HCT116 (cell line): ENCODE results near the gene G2E3. TPM values are rescaled to one million over a fixed set of nuclear protein-coding genes. Genes with fewer than 3 reads are reported as not detected.

ENCODE experiments used
- ATAC-seq: fragments of 200-7000 bp; cut with Tn5 transposase; 2 replicates; pipeline ENCODE4 v1.9.1; 2020; ENCODE audit warnings: mild to moderate bottlenecking, moderate library complexity
- BruUV-seq: library from RNA; stranded (reverse); fragments of 400-500 nt; replicated peaks from 2 replicates; lab custom pipeline; 2021; lab: Mats Ljungman, UMichigan
- CTCF ChIA-PET: fragments of 300-600 bp; sonication (Branson Sonifier 250); formaldehyde crosslinking; loops from one replicate; lab custom pipeline; 2021; ENCODE audit warnings: antibody characterized with exemption; lab: Charles Lee
- POLR2A ChIA-PET: fragments of 300-600, 350-600 bp; sonication (Branson Sonifier 250); formaldehyde crosslinking; loops from one replicate; lab custom pipeline; 2021; ENCODE audit warnings: antibody characterized with exemption; lab: Charles Lee
- RAD21 ChIA-PET, 2 experiments: fragments of 300-600 bp; sonication (Branson Sonifier 250); formaldehyde crosslinking; loops; one replicate each; lab custom pipeline; 2023; ENCODE audit warnings: low total read pairs in 2 of 2; ENCODE audit not compliant: uncharacterized antibody in 2 of 2, unreplicated experiment in 2 of 2, low non-redundant PET in 1 of 2; lab: Charles Lee
- DNase-seq: peaks from one replicate; pipeline ENCODE4 v3.0.0-alpha.2; 2010; ENCODE audit warnings: low read depth, low spot score
- H2AFZ ChIP-seq: fragments of 200-600 bp; shearing (Covaris generic), sonication (generic); 2 replicates; pipeline ENCODE4 v1.6.1; 2017; ENCODE audit warnings: low read depth, mixed run types, mixed read lengths, antibody characterized with exemption, low read length; ENCODE audit not compliant: poor library complexity, severe bottlenecking
- H3K27ac ChIP-seq: 2 replicates; pipeline ENCODE4 v1.5.1; 2012; ENCODE audit warnings: low read depth, low read length
- H3K27me3 ChIP-seq: fragments of 200-600 bp; sonication (generic); 2 replicates; pipeline ENCODE4 v1.6.1; 2016; ENCODE audit warnings: mixed run types, low read length, mixed read lengths; ENCODE audit not compliant: insufficient read depth
- H3K36me3 ChIP-seq, 2 experiments: fragments of 200-500 bp in 1 of 2; fragments of 200-600 bp in 1 of 2; sonication (Bioruptor generic) in 1 of 2; sonication (generic) in 1 of 2; 2 replicates each; pipeline versions ENCODE4 v1.5.1 to v1.6.1; 2014 to 2016; ENCODE audit warnings: low read length in 2 of 2, inconsistent platforms in 1 of 2, mixed read lengths in 1 of 2, mixed run types in 1 of 2; ENCODE audit not compliant: insufficient read depth in 2 of 2, control insufficient read depth in 1 of 2
- H3K4me1 ChIP-seq, 2 experiments: fragments of 200-600 bp in 1 of 2; sonication (generic) in 1 of 2; 2 replicates each; pipeline versions ENCODE4 v1.5.1 to v1.6.1; 2012 to 2017; ENCODE audit warnings: low read length in 2 of 2, inconsistent platforms in 1 of 2, mild to moderate bottlenecking in 1 of 2, mixed read lengths in 1 of 2, mixed run types in 1 of 2, moderate library complexity in 1 of 2; ENCODE audit not compliant: insufficient read depth in 2 of 2, control insufficient read depth in 1 of 2
- H3K4me2 ChIP-seq: fragments of 200-600 bp; sonication (generic); 2 replicates; pipeline ENCODE4 v1.6.1; 2017; ENCODE audit warnings: mixed run types, low read length, mixed read lengths
- H3K4me3 ChIP-seq, 2 experiments: fragments of 200-600 bp in 1 of 2; sonication (generic) in 1 of 2; replicated peaks in 1 of 2; 2 replicates each; pipeline ENCODE4 v1.5.1; 2011 to 2016; ENCODE audit warnings: low read length in 2 of 2, control low read depth in 1 of 2, low read depth in 1 of 2, mild to moderate bottlenecking in 1 of 2, mixed read lengths in 1 of 2, mixed run types in 1 of 2
- H3K79me2 ChIP-seq: fragments of 200-600 bp; sonication (generic); 2 replicates; pipeline ENCODE4 v1.6.1; 2017; ENCODE audit warnings: mild to moderate bottlenecking, mixed run types, low read length, moderate library complexity, mixed read lengths; ENCODE audit not compliant: insufficient read depth
- H3K9ac ChIP-seq: fragments of 200-600 bp; sonication (generic); 2 replicates; pipeline ENCODE4 v1.6.1; 2016; ENCODE audit warnings: low read length, mixed read lengths
- H3K9me2 ChIP-seq: fragments of 200-600 bp; sonication (generic), shearing (Covaris generic); 2 replicates; pipeline ENCODE4 v1.6.1; 2017; ENCODE audit warnings: mixed run types, mild to moderate bottlenecking, moderate library complexity; ENCODE audit not compliant: insufficient read depth
- H3K9me3 ChIP-seq, 2 experiments: fragments of 200-500 bp in 1 of 2; fragments of 200-600 bp in 1 of 2; sonication (Bioruptor generic) in 1 of 2; sonication (generic) in 1 of 2; 2 replicates each; pipeline ENCODE4 v1.6.1; 2014 to 2017; ENCODE audit warnings: low read length in 2 of 2, mixed read lengths in 2 of 2, inconsistent platforms in 1 of 2, low read depth in 1 of 2, mild to moderate bottlenecking in 1 of 2, mixed run types in 1 of 2, moderate library complexity in 1 of 2; ENCODE audit not compliant: control insufficient read depth in 1 of 2, insufficient read depth in 1 of 2
- H4K20me1 ChIP-seq: fragments of 200-600 bp; sonication (generic), shearing (Covaris generic); 2 replicates; pipeline ENCODE4 v1.6.1; 2017; ENCODE audit warnings: mixed run types, mild to moderate bottlenecking, moderate library complexity; ENCODE audit not compliant: insufficient read depth
- ELF1 ChIP-seq: IDR thresholded peaks from 2 replicates; pipeline ENCODE4 v1.6.1; 2012; ENCODE audit warnings: low read depth, borderline replicate concordance
- FOSL1 ChIP-seq: IDR thresholded peaks from 2 replicates; pipeline ENCODE4 v1.6.1; 2012; ENCODE audit warnings: low read depth
- SIN3A ChIP-seq: IDR thresholded peaks from 2 replicates; pipeline ENCODE4 v1.6.1; 2012; ENCODE audit warnings: low read depth
- SRF ChIP-seq: IDR thresholded peaks from 2 replicates; pipeline ENCODE4 v1.6.1; 2012; ENCODE audit warnings: low read depth
- YY1 ChIP-seq: IDR thresholded peaks from 2 replicates; pipeline ENCODE4 v1.6.1; 2011; ENCODE audit warnings: low read length, low read depth, moderate library complexity, mild to moderate bottlenecking; ENCODE audit not compliant: insufficient replicate concordance; ENCODE audit errors: extremely low read depth
- intact Hi-C: fragments of 100-400 bp; cut with micrococcal nuclease; formaldehyde crosslinking; loops from 2 replicates; pipeline ENCODE4 v1.10.0; 2022
- total RNA-seq: library from RNA; stranded (reverse); gene quantifications from one replicate; pipeline ENCODE4 v1.2.1, GENCODE V29; 2021; ENCODE audit not compliant: unreplicated experiment
- TF ChIP-seq, protein P1 (sequence below), 3 experiments: fragments of 200-600 bp in 1 of 3; sonication (generic) in 1 of 3; IDR thresholded peaks in 2 of 3; conservative IDR thresholded peaks in 1 of 3; 2 replicates each; pipeline ENCODE4 v1.5.1; 2012 to 2017; ENCODE audit warnings: low read depth in 2 of 3, low read length in 2 of 3, antibody characterized with exemption in 1 of 3, borderline replicate concordance in 1 of 3, control low read depth in 1 of 3, mild to moderate bottlenecking in 1 of 3, mixed read lengths in 1 of 3, mixed run types in 1 of 3, moderate library complexity in 1 of 3; ENCODE audit not compliant: insufficient read depth in 1 of 3
- TF ChIP-seq, protein P2 (sequence below): IDR thresholded peaks from 2 replicates; pipeline ENCODE4 v1.6.1; 2011; ENCODE audit warnings: mild to moderate bottlenecking, low read length, moderate library complexity; ENCODE audit not compliant: insufficient replicate concordance; ENCODE audit errors: extremely low read depth

G2E3 gene
- total RNA-seq, 1 experiment from 2014 or later: 47.0 TPM

DNA sequence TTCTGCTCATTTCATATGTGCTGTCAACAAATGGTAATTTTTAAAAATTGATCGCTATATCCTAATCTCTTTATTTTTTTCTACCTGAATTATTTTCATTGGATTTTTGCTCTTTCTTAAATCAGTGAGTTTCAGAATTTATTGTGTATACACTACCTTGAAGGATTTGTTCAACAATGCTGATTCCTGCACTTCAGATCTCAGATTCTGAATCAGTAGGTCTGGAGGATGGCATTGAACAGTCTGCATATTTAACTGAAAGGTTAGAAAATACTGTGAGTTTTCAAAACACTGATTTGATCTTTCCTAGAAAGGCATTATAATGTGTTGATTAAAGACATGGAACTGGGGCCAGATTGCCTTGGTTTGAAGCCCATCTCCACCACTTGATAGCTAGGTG lies 1.6 kb downstream of the G2E3 start:
- TF ChIP-seq FOSL1 (no peak), YY1 (no peak), SRF (no peak), SIN3A (no peak), ELF1 (no peak)
- TF ChIP-seq, protein P1, sequence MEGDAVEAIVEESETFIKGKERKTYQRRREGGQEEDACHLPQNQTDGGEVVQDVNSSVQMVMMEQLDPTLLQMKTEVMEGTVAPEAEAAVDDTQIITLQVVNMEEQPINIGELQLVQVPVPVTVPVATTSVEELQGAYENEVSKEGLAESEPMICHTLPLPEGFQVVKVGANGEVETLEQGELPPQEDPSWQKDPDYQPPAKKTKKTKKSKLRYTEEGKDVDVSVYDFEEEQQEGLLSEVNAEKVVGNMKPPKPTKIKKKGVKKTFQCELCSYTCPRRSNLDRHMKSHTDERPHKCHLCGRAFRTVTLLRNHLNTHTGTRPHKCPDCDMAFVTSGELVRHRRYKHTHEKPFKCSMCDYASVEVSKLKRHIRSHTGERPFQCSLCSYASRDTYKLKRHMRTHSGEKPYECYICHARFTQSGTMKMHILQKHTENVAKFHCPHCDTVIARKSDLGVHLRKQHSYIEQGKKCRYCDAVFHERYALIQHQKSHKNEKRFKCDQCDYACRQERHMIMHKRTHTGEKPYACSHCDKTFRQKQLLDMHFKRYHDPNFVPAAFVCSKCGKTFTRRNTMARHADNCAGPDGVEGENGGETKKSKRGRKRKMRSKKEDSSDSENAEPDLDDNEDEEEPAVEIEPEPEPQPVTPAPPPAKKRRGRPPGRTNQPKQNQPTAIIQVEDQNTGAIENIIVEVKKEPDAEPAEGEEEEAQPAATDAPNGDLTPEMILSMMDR (IDR thresholded peaks at IDR 0.05 in 2 of 3, conservative IDR thresholded peaks at IDR 0.05 in 1 of 3; ENCODE audit: borderline replicate concordance in 1 of 3, insufficient read depth in 1 of 3, low read depth in 2 of 3, low read length in 2 of 3): no peak
- TF ChIP-seq, protein P2, sequence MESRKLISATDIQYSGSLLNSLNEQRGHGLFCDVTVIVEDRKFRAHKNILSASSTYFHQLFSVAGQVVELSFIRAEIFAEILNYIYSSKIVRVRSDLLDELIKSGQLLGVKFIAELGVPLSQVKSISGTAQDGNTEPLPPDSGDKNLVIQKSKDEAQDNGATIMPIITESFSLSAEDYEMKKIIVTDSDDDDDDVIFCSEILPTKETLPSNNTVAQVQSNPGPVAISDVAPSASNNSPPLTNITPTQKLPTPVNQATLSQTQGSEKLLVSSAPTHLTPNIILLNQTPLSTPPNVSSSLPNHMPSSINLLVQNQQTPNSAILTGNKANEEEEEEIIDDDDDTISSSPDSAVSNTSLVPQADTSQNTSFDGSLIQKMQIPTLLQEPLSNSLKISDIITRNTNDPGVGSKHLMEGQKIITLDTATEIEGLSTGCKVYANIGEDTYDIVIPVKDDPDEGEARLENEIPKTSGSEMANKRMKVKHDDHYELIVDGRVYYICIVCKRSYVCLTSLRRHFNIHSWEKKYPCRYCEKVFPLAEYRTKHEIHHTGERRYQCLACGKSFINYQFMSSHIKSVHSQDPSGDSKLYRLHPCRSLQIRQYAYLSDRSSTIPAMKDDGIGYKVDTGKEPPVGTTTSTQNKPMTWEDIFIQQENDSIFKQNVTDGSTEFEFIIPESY: no peak
- Histone ChIP-seq H4K20me1 (peaks cover 9% of the 10 kb centered on the region; the same call in 1 of the 2 replicates), H3K9me2 (no peaks in the 10 kb centered on the region), H3K27ac (no peak overlapping the region), H3K79me2 (peaks cover 65% of the 10 kb centered on the region), H3K36me3 (peaks cover 2 to 3% of the 10 kb centered on the region in 2 experiments; a peak in 2 of 4 replicates), H3K4me3 (peak overlapping the region; percentile 92 to 93), H3K9ac (peak overlapping the region; percentile 91; the same call in 1 of the 2 replicates), H2AFZ (no peak overlapping the region), H3K4me1 (peaks cover 8 to 21% of the 10 kb centered on the region in 2 experiments), H3K27me3 (no peaks in the 10 kb centered on the region), H3K4me2 (peak overlapping the region; percentile 77), H3K9me3 (no peaks in the 10 kb centered on the region)
- ChIA-PET CTCF (no interaction called here), RAD21 (no interaction called here), POLR2A (no interaction called here)
- DNase-seq (no peak), ATAC-seq (no peak)
- no TSS peak for BruUV-seq
- intact Hi-C loops: no loop called here
